GM18858 (cell line): ENCODE data around the gene DHRS12.

ENCODE experiments used
- ATAC-seq: cut with Tn5 transposase; IDR thresholded peaks from one replicate; pipeline ENCODE4 v1.9.1; 2021; ENCODE audit not compliant: unreplicated experiment

Gene DHRS12

GRCh38 chr13:51811046-51811445 is 7.1 kb upstream of the DHRS12 start:
- ATAC-seq: no peak

GRCh38 chr13:51808811-51809210 is 4.8 kb upstream of the DHRS12 start:
- no peak for ATAC-seq

- ATAC-seq: no peak
Observed at GRCh38 chr13:51807041-51807440, 3.1 kb upstream of the DHRS12 start.

- no peak for ATAC-seq
Observed at GRCh38 chr13:51806566-51806965, 2.6 kb upstream of the DHRS12 start.

- no peak for ATAC-seq
Observed at GRCh38 chr13:51805925-51806324, 2.0 kb upstream of the DHRS12 start.

- no peak for ATAC-seq
Observed at GRCh38 chr13:51805313-51805712, 1.4 kb upstream of the DHRS12 start.

- ATAC-seq: no peak
Observed at GRCh38 chr13:51804295-51805172, 571 bp upstream of the DHRS12 start.

GRCh38 chr13:51802631-51803418 is 1.1 kb downstream of the DHRS12 start:
- ATAC-seq: no peak

- no peak for ATAC-seq
Observed at GRCh38 chr13:51801631-51802099, 2.3 kb downstream of the DHRS12 start.

- no peak for ATAC-seq
Observed at GRCh38 chr13:51800486-51800885, 3.5 kb downstream of the DHRS12 start.

GRCh38 chr13:51799261-51799660 is 4.7 kb downstream of the DHRS12 start:
- ATAC-seq: no peak

GRCh38 chr13:51797664-51798488 is 6.1 kb downstream of the DHRS12 start:
- ATAC-seq: peak; percentile 40

- ATAC-seq: no peak
Observed at GRCh38 chr13:51796546-51796945, 7.4 kb downstream of the DHRS12 start.

GRCh38 chr13:51795419-51795818 is 8.5 kb downstream of the DHRS12 start:
- ATAC-seq: no peak

- ATAC-seq: no peak
Observed at GRCh38 chr13:51794964-51795363, 9.0 kb downstream of the DHRS12 start.

GRCh38 chr13:51793570-51794271 is 10.2 kb downstream of the DHRS12 start:
- peak; percentile 56 for ATAC-seq

GRCh38 chr13:51786425-51787265 is 17.3 kb downstream of the DHRS12 start:
- ATAC-seq: no peak

GRCh38 chr13:51785712-51786424 is 18.1 kb downstream of the DHRS12 start:
- ATAC-seq: no peak

GRCh38 chr13:51784097-51784496 is 19.9 kb downstream of the DHRS12 start:
- ATAC-seq: no peak
